ENCODE measurements around the gene C4orf50. TPM values are rescaled to one million over a fixed set of nuclear protein-coding genes. Genes with fewer than 3 reads are reported as not detected.

C4orf50 gene
- polyA plus RNA-seq, 3 donors = not detected

GRCh38 chr4:5917672-5918071 lies 100.6 kb downstream of the C4orf50 start:
- H3K9ac ChIP-seq (ENCODE audit: insufficient read depth, low read length, poor library complexity, severe bottlenecking) = no peak overlapping the region
- Mint-ChIP-seq H3K27ac (no peak overlapping the region), H3K27me3 (ENCODE audit: low read depth in 3 of 3) (peaks cover 7 to 15% (median 12%) of the 10 kb centered on the region in 3 donors), H3K36me3 (no peaks in the 10 kb centered on the region), H3K4me1 (no peaks in the 10 kb centered on the region), H3K4me3 (no peak overlapping the region), H3K9me3 (peaks cover 0 to 4% (median 0%) of the 10 kb centered on the region in 7 donors)
- no peaks in the 10 kb centered on the region for H3K79me2 ChIP-seq (ENCODE audit: insufficient read depth, low read length)
- no peak overlapping the region for H2AFZ ChIP-seq (ENCODE audit: insufficient read depth, low read depth, low read length, poor library complexity, severe bottlenecking)
- H4K20me1 ChIP-seq (ENCODE audit: insufficient read depth, low read length) = no peaks in the 10 kb centered on the region
- whole genome bisulfite sequencing (ENCODE audit: insufficient coverage) = 77% methylated on average over 10 of the region's 11 CpGs
- H3K4me2 ChIP-seq (replicated peaks; ENCODE audit: extremely low read depth, low read length, poor library complexity, severe bottlenecking) = no peak overlapping the region
- H3K27ac ChIP-seq (ENCODE audit: low read depth in 1 of 2, low read length in 2 of 2) = no peak overlapping the region
- DNase-seq = no peak
- no peaks in the 10 kb centered on the region for H3K4me1 ChIP-seq (ENCODE audit: control insufficient read depth in 1 of 2, insufficient read depth in 2 of 2, low read length in 2 of 2)
- no peaks in the 10 kb centered on the region for H3K9me3 ChIP-seq (replicated peaks in 1 of 2; ENCODE audit: control insufficient read depth in 1 of 2, insufficient read depth in 1 of 2, low read length in 2 of 2)
- H3K27me3 ChIP-seq (ENCODE audit: control insufficient read depth in 2 of 2, insufficient read depth in 2 of 2, low read length in 2 of 2) = no peaks in the 10 kb centered on the region
- H3K36me3 ChIP-seq (replicated peaks in 1 of 2; ENCODE audit: control insufficient read depth in 1 of 2, insufficient read depth in 2 of 2, low read length in 2 of 2) = no peaks in the 10 kb centered on the region
- no peak overlapping the region for H3K4me3 ChIP-seq (replicated peaks in 1 of 3; ENCODE audit: low read depth in 2 of 3, low read length in 3 of 3)
- intact Hi-C loops (cut with micrococcal nuclease) = no loop called here
- TF ChIP-seq, protein P1, sequence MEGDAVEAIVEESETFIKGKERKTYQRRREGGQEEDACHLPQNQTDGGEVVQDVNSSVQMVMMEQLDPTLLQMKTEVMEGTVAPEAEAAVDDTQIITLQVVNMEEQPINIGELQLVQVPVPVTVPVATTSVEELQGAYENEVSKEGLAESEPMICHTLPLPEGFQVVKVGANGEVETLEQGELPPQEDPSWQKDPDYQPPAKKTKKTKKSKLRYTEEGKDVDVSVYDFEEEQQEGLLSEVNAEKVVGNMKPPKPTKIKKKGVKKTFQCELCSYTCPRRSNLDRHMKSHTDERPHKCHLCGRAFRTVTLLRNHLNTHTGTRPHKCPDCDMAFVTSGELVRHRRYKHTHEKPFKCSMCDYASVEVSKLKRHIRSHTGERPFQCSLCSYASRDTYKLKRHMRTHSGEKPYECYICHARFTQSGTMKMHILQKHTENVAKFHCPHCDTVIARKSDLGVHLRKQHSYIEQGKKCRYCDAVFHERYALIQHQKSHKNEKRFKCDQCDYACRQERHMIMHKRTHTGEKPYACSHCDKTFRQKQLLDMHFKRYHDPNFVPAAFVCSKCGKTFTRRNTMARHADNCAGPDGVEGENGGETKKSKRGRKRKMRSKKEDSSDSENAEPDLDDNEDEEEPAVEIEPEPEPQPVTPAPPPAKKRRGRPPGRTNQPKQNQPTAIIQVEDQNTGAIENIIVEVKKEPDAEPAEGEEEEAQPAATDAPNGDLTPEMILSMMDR (IDR thresholded peaks at IDR 0.05) = no peak

- 76% methylated on average over 3 of the region's 3 CpGs for WGBS (ENCODE audit: insufficient coverage)
- Mint-ChIP-seq H3K9me3 (peaks cover 0 to 7% (median 3%) of the 10 kb centered on the region in 7 donors), H3K4me3 (no peak overlapping the region), H3K36me3 (no peaks in the 10 kb centered on the region), H3K4me1 (no peaks in the 10 kb centered on the region), H3K27ac (no peak overlapping the region), H3K27me3 (ENCODE audit: low read depth in 3 of 3) (peaks cover 7 to 11% (median 9%) of the 10 kb centered on the region in 3 donors)
- Histone ChIP-seq H3K4me2 (replicated peaks; ENCODE audit: extremely low read depth, low read length, poor library complexity, severe bottlenecking) (no peak overlapping the region), H3K79me2 (ENCODE audit: insufficient read depth, low read length) (no peaks in the 10 kb centered on the region), H3K36me3 (replicated peaks in 1 of 2; ENCODE audit: control insufficient read depth in 1 of 2, insufficient read depth in 2 of 2, low read length in 2 of 2) (no peaks in the 10 kb centered on the region), H4K20me1 (ENCODE audit: insufficient read depth, low read length) (no peaks in the 10 kb centered on the region), H2AFZ (ENCODE audit: insufficient read depth, low read depth, low read length, poor library complexity, severe bottlenecking) (no peak overlapping the region), H3K4me1 (ENCODE audit: control insufficient read depth in 1 of 2, insufficient read depth in 2 of 2, low read length in 2 of 2) (no peaks in the 10 kb centered on the region), H3K4me3 (replicated peaks in 1 of 3; ENCODE audit: low read depth in 2 of 3, low read length in 3 of 3) (no peak overlapping the region), H3K27ac (ENCODE audit: low read depth in 1 of 2, low read length in 2 of 2) (no peak overlapping the region), H3K9ac (ENCODE audit: insufficient read depth, low read length, poor library complexity, severe bottlenecking) (no peak overlapping the region), H3K27me3 (ENCODE audit: control insufficient read depth in 2 of 2, insufficient read depth in 2 of 2, low read length in 2 of 2) (no peaks in the 10 kb centered on the region), H3K9me3 (replicated peaks in 1 of 2; ENCODE audit: control insufficient read depth in 1 of 2, insufficient read depth in 1 of 2, low read length in 2 of 2) (peaks cover 0 to 3% of the 10 kb centered on the region in 2 donors)
- intact Hi-C loops (cut with micrococcal nuclease) = no loop called here
- no peak for DNase-seq
- TF ChIP-seq, protein P1 (IDR thresholded peaks at IDR 0.05) = no peak
Observed at GRCh38 chr4:5916229-5916628, 102.0 kb downstream of the C4orf50 start.
